ENCODE measurements around the gene EXOC4.

The EXOC4 gene

DNA sequence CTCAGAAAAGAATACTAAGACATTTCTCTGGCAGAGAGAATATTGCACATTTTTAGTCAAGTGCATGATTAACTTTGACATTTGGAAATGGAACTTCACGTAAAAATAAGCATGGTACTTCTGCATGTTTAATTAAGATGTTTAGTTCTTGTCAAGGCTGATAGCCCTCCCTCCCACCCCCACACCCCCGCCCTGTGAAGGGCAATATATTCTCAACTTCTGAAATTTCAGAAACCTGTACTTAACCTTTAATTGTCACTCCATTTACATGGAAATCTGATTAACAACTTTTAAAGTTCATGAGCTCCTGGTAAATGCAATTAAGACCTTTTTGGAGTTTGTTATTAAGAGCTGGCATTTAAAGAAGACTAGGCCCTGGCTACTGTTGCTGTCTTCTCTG lies 205.8 kb downstream of the EXOC4 start:
- H3K4me3 ChIP-seq (ENCODE audit: low read length) = no peak overlapping the region
- DNase-seq (ENCODE audit: low read depth) = no peak
- TF ChIP-seq, protein P1, sequence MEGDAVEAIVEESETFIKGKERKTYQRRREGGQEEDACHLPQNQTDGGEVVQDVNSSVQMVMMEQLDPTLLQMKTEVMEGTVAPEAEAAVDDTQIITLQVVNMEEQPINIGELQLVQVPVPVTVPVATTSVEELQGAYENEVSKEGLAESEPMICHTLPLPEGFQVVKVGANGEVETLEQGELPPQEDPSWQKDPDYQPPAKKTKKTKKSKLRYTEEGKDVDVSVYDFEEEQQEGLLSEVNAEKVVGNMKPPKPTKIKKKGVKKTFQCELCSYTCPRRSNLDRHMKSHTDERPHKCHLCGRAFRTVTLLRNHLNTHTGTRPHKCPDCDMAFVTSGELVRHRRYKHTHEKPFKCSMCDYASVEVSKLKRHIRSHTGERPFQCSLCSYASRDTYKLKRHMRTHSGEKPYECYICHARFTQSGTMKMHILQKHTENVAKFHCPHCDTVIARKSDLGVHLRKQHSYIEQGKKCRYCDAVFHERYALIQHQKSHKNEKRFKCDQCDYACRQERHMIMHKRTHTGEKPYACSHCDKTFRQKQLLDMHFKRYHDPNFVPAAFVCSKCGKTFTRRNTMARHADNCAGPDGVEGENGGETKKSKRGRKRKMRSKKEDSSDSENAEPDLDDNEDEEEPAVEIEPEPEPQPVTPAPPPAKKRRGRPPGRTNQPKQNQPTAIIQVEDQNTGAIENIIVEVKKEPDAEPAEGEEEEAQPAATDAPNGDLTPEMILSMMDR (IDR thresholded peaks at IDR 0.05; ENCODE audit: insufficient read depth, low read depth, low read length, missing control alignments) = no peak

- TF ChIP-seq, protein P1 (IDR thresholded peaks at IDR 0.05; ENCODE audit: insufficient read depth, low read depth, low read length, missing control alignments) = no peak
- H3K4me3 ChIP-seq (ENCODE audit: low read length) = no peak overlapping the region
- DNase-seq (ENCODE audit: low read depth) = no peak
Observed at GRCh38 chr7:133461421-133461820, 208.5 kb downstream of the EXOC4 start.

GRCh38 chr7:133475655-133476054 lies 222.8 kb downstream of the EXOC4 start:
- DNase-seq (ENCODE audit: low read depth) = no peak
- TF ChIP-seq, protein P1 (IDR thresholded peaks at IDR 0.05; ENCODE audit: insufficient read depth, low read depth, low read length, missing control alignments) = no peak
- H3K4me3 ChIP-seq (ENCODE audit: low read length) = no peak overlapping the region

DNA sequence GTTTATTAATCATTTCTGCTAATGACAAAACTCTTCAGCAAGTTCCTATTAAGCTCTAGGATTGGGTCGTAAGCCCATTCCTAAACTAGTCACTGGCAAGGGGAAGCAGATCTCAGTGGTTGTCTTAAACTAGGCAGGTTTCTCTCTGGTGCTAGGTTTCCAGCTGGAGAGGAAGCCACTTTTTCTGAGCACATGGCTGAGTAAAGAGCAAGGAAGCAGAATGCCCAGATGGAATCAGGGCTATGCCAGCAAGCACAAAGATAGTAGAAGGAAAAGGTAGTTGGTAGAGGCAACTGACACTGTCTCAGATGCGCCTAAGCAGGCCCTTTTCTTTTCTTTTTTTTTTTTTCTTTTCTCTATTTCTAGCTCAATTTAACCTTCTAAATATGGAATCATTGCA lies 224.9 kb downstream of the EXOC4 start:
- no peak for DNase-seq (ENCODE audit: low read depth)
- TF ChIP-seq, protein P1 (IDR thresholded peaks at IDR 0.05; ENCODE audit: insufficient read depth, low read depth, low read length, missing control alignments) = no peak
- no peak overlapping the region for H3K4me3 ChIP-seq (ENCODE audit: low read length)

DNA sequence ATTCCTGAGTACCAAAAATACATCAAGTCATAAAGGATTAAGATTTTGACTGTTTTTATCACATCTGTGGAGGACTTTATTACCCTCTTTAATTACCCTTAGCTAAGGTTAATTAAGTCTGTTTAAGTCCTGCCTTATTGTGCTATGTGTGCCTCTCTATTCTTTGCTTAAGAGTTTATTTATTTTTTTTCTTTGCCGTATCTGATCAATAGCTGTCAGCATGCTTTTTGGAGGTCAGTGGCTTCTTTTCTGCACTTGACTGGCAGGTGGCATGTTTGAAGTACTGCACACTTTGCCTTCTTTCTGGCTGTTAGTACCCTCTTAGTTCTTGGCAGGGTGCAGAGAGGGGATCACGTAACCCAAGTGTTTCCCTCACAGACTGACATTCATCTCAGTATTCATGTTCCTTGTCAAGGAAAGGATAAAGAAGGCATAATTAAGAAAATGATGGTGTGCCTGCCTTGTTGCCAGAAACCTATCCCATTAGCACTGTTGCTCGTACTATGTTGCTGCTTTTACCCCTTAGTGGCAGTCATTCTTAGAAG lies 225.8 kb downstream of the EXOC4 start:
- H3K4me3 ChIP-seq (ENCODE audit: low read length) = no peak overlapping the region
- TF ChIP-seq, protein P1 (IDR thresholded peaks at IDR 0.05; ENCODE audit: insufficient read depth, low read depth, low read length, missing control alignments) = no peak
- DNase-seq (ENCODE audit: low read depth) = no peak

GRCh38 chr7:133479456-133480065 lies 226.7 kb downstream of the EXOC4 start:
- no peak for DNase-seq (ENCODE audit: low read depth)
- TF ChIP-seq, protein P1 (IDR thresholded peaks at IDR 0.05; ENCODE audit: insufficient read depth, low read depth, low read length, missing control alignments) = no peak

DNA sequence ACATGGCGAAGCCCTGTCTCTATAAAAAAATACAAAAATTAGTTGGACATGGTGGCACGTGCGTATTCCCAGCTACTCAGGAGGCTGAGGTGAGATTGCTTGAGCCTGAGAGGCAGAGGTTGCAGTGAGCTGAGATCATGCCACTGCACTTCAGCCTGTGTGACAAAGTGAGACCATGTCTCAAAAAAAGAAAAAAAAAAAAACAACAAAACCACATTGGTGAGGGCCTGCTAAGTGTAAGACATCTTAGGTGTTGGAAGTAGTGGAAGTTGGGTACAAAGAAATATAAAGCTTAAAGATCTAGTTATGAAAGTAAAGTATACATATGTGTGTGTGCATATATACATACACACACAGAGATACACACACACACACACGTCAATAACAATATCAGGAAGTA lies 228.0 kb downstream of the EXOC4 start:
- TF ChIP-seq, protein P1 (IDR thresholded peaks at IDR 0.05; ENCODE audit: insufficient read depth, low read depth, low read length, missing control alignments) = no peak
- DNase-seq (ENCODE audit: low read depth) = no peak
- H3K4me3 ChIP-seq (ENCODE audit: low read length) = no peak overlapping the region

More at GRCh38 chr7:133479456-133480065, 226.7 kb downstream of the EXOC4 start:
- no peak overlapping the region for H3K4me3 ChIP-seq (ENCODE audit: low read length)
